GM13977 (cell line): ENCODE data around the gene CEP41.

Source experiments
- DNase-seq: peaks from one replicate; pipeline ENCODE4 v3.0.0; 2012; ENCODE audit warnings: low spot score
- in situ Hi-C: fragments of 300-500 bp; cut with MboI; formaldehyde crosslinking; loops from one replicate; pipeline ENCODE4 v1.12.0; 2022; ENCODE audit warnings: low sequenced_read_pairs, low pct_unique_long_range_greater_than_20kb, mixed read lengths, inconsistent platforms; ENCODE audit not compliant: unreplicated experiment
- TF ChIP-seq, protein P1 (sequence below): IDR thresholded peaks from 2 replicates; pipeline ENCODE4 v1.5.1; 2012; ENCODE audit warnings: mild to moderate bottlenecking, control low read depth; ENCODE audit not compliant: insufficient read depth; ENCODE audit errors: extremely low read depth, missing control alignments

The CEP41 gene

DNA sequence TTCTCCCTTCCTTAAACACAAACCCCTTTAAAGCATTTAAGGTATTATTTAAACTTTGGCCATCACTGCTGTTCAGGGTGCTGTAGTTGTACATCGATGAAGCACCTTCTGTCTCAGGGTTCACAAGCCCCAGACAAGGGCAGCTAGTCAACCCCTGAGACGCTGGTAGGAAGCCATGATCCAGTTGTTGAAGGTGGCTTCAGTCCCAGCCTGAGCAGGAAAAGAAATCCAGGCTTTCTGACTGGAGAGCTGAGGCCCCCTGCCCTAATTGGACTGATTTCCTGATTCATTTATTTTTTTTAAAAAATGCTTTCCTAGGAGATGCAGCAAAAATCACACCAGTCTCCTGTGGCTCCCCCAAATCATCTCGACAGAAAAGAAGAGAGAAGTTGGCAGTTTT is 44.7 kb downstream of the CEP41 start:
- in situ Hi-C loops: no loop called here
- TF ChIP-seq, protein P1, sequence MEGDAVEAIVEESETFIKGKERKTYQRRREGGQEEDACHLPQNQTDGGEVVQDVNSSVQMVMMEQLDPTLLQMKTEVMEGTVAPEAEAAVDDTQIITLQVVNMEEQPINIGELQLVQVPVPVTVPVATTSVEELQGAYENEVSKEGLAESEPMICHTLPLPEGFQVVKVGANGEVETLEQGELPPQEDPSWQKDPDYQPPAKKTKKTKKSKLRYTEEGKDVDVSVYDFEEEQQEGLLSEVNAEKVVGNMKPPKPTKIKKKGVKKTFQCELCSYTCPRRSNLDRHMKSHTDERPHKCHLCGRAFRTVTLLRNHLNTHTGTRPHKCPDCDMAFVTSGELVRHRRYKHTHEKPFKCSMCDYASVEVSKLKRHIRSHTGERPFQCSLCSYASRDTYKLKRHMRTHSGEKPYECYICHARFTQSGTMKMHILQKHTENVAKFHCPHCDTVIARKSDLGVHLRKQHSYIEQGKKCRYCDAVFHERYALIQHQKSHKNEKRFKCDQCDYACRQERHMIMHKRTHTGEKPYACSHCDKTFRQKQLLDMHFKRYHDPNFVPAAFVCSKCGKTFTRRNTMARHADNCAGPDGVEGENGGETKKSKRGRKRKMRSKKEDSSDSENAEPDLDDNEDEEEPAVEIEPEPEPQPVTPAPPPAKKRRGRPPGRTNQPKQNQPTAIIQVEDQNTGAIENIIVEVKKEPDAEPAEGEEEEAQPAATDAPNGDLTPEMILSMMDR: no peak

DNA sequence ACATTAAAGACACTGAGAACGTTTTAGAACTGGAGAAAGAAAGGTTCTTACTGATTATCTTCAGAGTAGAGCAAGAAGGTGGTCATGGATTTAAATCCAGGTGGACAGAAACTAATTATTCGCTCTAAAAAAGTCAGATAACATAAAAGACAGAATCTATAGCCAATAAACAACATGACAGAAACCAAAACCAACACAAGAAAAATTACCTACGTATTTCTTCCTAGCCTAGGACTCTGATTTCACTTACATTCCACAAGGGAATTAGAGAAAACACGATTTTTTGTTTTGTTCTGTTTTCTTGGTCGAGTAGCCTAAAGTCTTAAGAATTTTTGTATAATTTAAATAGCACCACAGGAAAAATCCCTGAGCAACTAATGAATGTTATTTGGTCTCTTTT is 45.4 kb downstream of the CEP41 start:
- TF ChIP-seq, protein P1: no peak
- no peak for DNase-seq
- in situ Hi-C loops: no loop called here

More for the DNA sequence above, 44.7 kb downstream of the CEP41 start:
- DNase-seq: no peak

DNA sequence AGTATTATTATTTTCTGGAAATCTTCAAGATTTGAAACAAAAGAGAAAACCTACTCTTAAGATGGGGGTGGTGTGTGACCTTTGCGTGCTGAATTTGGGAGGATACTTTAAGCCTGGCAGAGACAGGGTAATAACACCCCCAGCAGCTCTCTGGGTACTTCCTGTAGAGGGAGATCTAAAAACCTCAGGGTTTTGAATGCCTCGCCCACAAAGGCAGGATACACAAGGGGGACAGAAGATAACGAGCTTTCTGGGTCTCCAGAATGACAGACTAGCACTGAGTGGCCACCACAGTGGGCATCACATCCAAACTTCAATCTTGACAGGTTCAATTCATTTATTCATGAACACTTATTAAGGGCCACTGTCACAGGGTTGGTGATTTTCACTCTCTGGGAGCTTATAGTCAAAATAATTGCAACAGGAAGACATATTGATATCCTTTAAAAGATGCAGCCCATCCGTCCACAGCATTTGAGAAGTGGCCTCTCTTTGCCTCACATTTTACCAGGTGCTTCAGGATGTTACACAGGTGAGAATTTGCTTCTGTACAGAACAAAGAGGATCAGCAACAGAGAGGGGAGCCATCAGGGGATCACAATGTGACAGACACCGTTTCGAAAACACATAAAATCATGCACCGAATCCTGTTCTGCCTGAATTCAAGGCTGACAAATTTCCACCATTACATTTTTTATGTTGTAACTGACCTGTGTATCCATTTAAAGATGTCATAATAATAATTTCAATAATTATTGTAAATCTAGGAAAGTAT is 46.2 kb downstream of the CEP41 start:
- TF ChIP-seq, protein P1: no peak
- in situ Hi-C loops: no loop called here
- no peak for DNase-seq

DNA sequence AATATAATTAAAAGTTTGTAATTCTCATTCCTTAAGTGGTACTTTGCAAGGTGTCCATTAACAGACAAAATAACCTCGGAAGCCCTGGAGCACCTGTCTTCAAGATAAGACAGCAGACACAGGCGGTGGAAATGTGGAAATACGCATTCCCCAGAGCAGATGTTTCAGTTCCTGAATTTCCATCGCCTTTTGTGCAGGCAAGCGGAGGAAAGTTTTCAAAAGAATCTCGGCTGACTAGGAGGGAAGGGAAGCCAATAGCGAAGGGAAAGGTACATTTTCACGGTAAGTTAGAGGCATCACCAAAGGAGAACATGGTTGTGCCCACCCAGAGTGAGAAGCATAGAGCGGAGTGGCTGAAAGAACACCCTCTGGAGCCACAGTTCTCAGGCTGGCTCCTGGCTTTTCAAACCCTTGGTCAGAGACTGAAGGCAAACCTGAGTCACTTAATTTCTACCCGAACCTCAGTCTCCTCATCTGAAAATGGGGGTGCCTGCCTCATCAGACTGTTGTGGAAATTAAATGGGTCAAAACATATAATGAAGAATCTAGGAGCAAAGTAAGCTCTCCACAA is 46.9 kb downstream of the CEP41 start:
- in situ Hi-C loops: no loop called here
- DNase-seq: no peak
- TF ChIP-seq, protein P1: no peak

DNA sequence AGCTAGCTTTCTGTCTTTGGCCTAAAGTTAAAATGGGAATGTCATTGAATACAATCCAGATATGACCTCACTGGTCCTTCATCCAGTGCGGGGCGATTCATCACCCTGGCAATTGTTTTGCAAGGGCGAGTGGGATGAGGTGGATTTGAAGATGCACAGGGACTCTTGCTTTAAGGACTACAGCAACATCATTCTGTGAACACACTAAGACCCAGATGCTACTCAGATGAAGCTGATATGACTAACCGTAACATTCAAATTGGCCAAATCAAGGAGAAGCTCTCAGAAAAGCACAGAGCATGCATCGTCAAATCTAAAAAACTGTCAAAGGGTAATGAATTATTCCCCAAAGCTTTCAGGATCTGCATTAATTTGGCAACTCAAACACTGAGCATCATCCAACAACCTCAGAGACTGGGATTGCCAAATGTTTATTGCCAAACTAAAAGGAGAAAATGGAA is 47.7 kb downstream of the CEP41 start:
- no peak for DNase-seq
- in situ Hi-C loops: no loop called here
- TF ChIP-seq, protein P1: no peak

DNA sequence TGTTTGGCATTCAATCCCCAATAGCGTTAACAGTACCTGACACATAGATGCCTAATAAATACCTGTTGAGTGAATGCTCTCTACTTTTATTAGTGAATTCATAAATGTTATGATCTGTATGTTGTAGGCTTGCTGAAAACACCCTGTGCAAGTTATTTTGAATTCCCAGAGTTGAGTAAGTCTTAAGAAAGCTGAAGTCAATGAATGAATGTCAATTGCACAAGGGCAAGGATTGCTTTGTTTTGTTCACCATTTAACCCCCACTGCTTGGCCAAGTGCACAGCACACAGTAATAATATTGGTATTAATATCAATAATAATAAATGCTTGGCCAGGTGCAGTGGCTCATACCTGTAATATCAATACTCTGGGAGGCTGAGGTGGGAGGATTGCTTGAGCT is 50.3 kb downstream of the CEP41 start:
- in situ Hi-C loops: no loop called here
- no peak for DNase-seq
- TF ChIP-seq, protein P1: no peak
